PFSK-1 (cell line): ENCODE measurements around the gene IL1RN.

ENCODE experiments used
- POLR2AphosphoS5 ChIP-seq: IDR thresholded peaks from 2 replicates; pipeline ENCODE4 v1.6.1; 2012; ENCODE audit warnings: low read depth, mild to moderate bottlenecking, control low read depth, low read length, moderate library complexity
- REST ChIP-seq, 2 experiments: IDR thresholded peaks; 2 replicates each; pipeline versions ENCODE4 v1.6.1 to v1.8.0; 2011 to 2012; ENCODE audit warnings: low read depth in 2 of 2, low read length in 2 of 2, control low read depth in 1 of 2, inconsistent platforms in 1 of 2, mild to moderate bottlenecking in 1 of 2, moderate library complexity in 1 of 2; ENCODE audit not compliant: insufficient read depth in 1 of 2
- SIN3A ChIP-seq: IDR thresholded peaks from 2 replicates; pipeline ENCODE4 v1.6.1; 2012; ENCODE audit warnings: mild to moderate bottlenecking, low read length, moderate library complexity, borderline replicate concordance; ENCODE audit not compliant: insufficient read depth
- TAF1 ChIP-seq: IDR thresholded peaks from 2 replicates; pipeline ENCODE4 v1.6.1; 2012; ENCODE audit warnings: low read length, control low read depth, borderline replicate concordance; ENCODE audit not compliant: insufficient read depth

- TF ChIP-seq TAF1 = no peak
- TF ChIP-seq REST (IDR thresholded peaks at IDR 0.05; ENCODE audit: insufficient read depth in 1 of 2, low read depth in 2 of 2, low read length in 2 of 2) = no peak
- TF ChIP-seq POLR2AphosphoS5 = no peak
- TF ChIP-seq SIN3A = no peak
Measured at GRCh38 chr2:113104054-113104611, 23.3 kb upstream of the IL1RN start.
